Measurements from ENCODE around the gene EFNA3. TPM values are rescaled to one million over a fixed set of nuclear protein-coding genes. Genes with fewer than 3 reads are reported as not detected.

The EFNA3 gene
- polyA plus RNA-seq, 1 donor (not counting 4 experiments of a cell fraction or from before 2014, with no cell fraction given) = 4.4 TPM

DNA sequence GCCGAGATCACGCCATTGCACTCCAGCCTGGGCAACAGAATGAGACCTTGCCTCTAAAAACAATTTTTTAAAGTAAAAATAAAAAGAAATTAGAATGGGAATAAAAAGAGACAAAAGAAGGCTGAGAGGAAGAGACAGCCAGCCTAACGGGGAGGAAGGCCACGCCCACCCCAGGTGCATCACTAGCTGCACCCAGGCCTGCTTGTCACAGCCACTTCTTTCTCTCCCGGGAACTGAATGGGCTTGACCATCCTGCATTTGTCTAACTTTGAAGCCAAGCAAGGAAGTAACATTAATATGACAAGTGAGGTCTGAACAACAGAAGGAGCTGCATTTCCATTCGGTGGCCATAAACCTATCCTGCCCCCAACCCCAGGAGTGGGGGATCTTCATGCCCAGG, 28.2 kb downstream of the EFNA3 start:
- no peak overlapping the region for H3K27ac ChIP-seq (ENCODE audit: control insufficient read depth, insufficient read depth, low read length)
- H3K36me3 ChIP-seq (ENCODE audit: control insufficient read depth in 2 of 2, extremely low read depth in 1 of 2, insufficient read depth in 2 of 2, low read length in 2 of 2) = no peaks in the 10 kb centered on the region
- no peak overlapping the region for H3K4me2 ChIP-seq (ENCODE audit: control insufficient read depth, extremely low read depth, insufficient read depth, low read depth, low read length)
- DNase-seq (ENCODE audit: low read depth, low spot score) = no peak
- no peak overlapping the region for H2AFZ ChIP-seq (ENCODE audit: control insufficient read depth, low read length)
- no peaks in the 10 kb centered on the region for H3K9me1 ChIP-seq (ENCODE audit: control insufficient read depth, extremely low read depth, insufficient read depth, low read length)
- TF ChIP-seq, protein P1, sequence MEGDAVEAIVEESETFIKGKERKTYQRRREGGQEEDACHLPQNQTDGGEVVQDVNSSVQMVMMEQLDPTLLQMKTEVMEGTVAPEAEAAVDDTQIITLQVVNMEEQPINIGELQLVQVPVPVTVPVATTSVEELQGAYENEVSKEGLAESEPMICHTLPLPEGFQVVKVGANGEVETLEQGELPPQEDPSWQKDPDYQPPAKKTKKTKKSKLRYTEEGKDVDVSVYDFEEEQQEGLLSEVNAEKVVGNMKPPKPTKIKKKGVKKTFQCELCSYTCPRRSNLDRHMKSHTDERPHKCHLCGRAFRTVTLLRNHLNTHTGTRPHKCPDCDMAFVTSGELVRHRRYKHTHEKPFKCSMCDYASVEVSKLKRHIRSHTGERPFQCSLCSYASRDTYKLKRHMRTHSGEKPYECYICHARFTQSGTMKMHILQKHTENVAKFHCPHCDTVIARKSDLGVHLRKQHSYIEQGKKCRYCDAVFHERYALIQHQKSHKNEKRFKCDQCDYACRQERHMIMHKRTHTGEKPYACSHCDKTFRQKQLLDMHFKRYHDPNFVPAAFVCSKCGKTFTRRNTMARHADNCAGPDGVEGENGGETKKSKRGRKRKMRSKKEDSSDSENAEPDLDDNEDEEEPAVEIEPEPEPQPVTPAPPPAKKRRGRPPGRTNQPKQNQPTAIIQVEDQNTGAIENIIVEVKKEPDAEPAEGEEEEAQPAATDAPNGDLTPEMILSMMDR (optimal IDR thresholded peaks at IDR 0.05 in 1 of 3, IDR thresholded peaks at IDR 0.05 in 1 of 3, conservative IDR thresholded peaks at IDR 0.05 in 1 of 3; ENCODE audit: extremely low read depth in 1 of 3, insufficient read depth in 2 of 3, low read length in 3 of 3) = no peak
- TF ChIP-seq EZH2 (IDR thresholded peaks at IDR 0.05; ENCODE audit: low read length) = no peak
- H3K4me1 ChIP-seq (ENCODE audit: control insufficient read depth, extremely low read depth, insufficient read depth, low read length) = no peaks in the 10 kb centered on the region
- H3K79me2 ChIP-seq (ENCODE audit: control insufficient read depth, insufficient read depth, low read length) = no peaks in the 10 kb centered on the region
- dilution Hi-C loops (cut with MboI; ENCODE audit: extremely low pct_ligation_motif_present, low sequenced_read_pairs) = no loop called here
- FAIRE-seq = no peak
- H4K20me1 ChIP-seq (ENCODE audit: control insufficient read depth, extremely low read depth, insufficient read depth, low read length) = no peaks in the 10 kb centered on the region
- no peaks in the 10 kb centered on the region for H3K9me3 ChIP-seq (ENCODE audit: control insufficient read depth, low read depth, low read length)
- H3K9ac ChIP-seq (ENCODE audit: control insufficient read depth, extremely low read depth, insufficient read depth, low read length) = no peak overlapping the region
- H3K4me3 ChIP-seq (ENCODE audit: control insufficient read depth in 2 of 3, extremely low read depth in 1 of 3, insufficient read depth in 2 of 3, low read depth in 1 of 3, low read length in 3 of 3) = no peak overlapping the region
- H3K27me3 ChIP-seq (ENCODE audit: control insufficient read depth, extremely low read depth, insufficient read depth, low read length) = no peaks in the 10 kb centered on the region

DNA sequence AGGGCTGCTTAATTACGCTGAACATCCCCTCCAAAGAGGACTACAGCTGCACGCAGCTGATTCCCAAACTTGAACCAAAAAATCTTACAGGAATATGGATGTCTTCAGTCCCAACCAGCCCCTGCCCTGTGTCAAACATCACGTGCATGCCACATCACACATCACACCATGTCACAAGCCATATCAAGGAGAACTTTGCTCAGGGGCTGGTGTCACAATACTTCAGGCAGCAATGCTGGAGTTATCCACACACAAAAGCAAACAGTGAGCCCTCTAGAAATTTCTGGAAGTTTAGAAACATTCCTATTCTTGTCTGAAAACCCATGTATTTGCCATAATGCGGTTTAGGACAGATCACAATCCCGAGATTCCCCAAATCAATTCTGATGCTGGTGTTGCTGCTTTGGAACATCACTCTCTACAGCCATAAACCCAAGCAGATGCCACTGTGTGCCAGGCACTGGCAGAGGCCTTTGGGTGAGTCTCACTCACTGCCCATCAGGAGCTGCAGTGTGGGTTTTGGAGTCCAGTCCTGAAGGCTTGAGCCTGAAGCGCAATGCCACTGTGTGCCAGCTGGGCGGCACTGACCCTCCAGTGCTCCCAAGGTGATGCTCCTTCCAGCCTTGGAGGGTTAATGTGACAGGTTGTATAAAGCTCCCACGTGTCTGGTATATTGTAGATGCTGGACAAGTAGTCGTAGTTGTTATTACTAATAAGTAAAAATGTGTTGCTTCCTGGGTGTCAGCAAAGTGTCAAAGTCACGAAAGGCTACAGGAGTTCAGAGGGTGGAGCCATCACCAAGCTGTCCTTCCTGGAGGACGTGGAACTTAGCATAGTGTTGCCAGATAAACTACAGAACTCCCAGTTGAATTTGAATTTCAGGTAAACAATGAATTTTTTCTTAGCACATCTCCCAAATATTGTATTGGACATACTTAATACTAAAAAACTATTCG, 28.9 kb downstream of the EFNA3 start:
- dilution Hi-C loops (cut with MboI; ENCODE audit: extremely low pct_ligation_motif_present, low sequenced_read_pairs) = no loop called here
- no peak overlapping the region for H3K4me2 ChIP-seq (ENCODE audit: control insufficient read depth, extremely low read depth, insufficient read depth, low read depth, low read length)
- no peaks in the 10 kb centered on the region for H3K4me1 ChIP-seq (ENCODE audit: control insufficient read depth, extremely low read depth, insufficient read depth, low read length)
- no peak overlapping the region for H3K27ac ChIP-seq (ENCODE audit: control insufficient read depth, insufficient read depth, low read length)
- no peaks in the 10 kb centered on the region for H3K36me3 ChIP-seq (ENCODE audit: control insufficient read depth in 2 of 2, extremely low read depth in 1 of 2, insufficient read depth in 2 of 2, low read length in 2 of 2)
- H3K9ac ChIP-seq (ENCODE audit: control insufficient read depth, extremely low read depth, insufficient read depth, low read length) = no peak overlapping the region
- H4K20me1 ChIP-seq (ENCODE audit: control insufficient read depth, extremely low read depth, insufficient read depth, low read length) = no peaks in the 10 kb centered on the region
- H3K27me3 ChIP-seq (ENCODE audit: control insufficient read depth, extremely low read depth, insufficient read depth, low read length) = no peaks in the 10 kb centered on the region
- no peak overlapping the region for H2AFZ ChIP-seq (ENCODE audit: control insufficient read depth, low read length)
- DNase-seq (ENCODE audit: low read depth, low spot score) (no peak), FAIRE-seq (no peak)
- H3K9me1 ChIP-seq (ENCODE audit: control insufficient read depth, extremely low read depth, insufficient read depth, low read length) = no peaks in the 10 kb centered on the region
- H3K9me3 ChIP-seq (ENCODE audit: control insufficient read depth, low read depth, low read length) = no peaks in the 10 kb centered on the region
- TF ChIP-seq, protein P1 (optimal IDR thresholded peaks at IDR 0.05 in 1 of 3, IDR thresholded peaks at IDR 0.05 in 1 of 3, conservative IDR thresholded peaks at IDR 0.05 in 1 of 3; ENCODE audit: extremely low read depth in 1 of 3, insufficient read depth in 2 of 3, low read length in 3 of 3) = no peak
- no peak for TF ChIP-seq EZH2 (IDR thresholded peaks at IDR 0.05; ENCODE audit: low read length)
- H3K79me2 ChIP-seq (ENCODE audit: control insufficient read depth, insufficient read depth, low read length) = no peaks in the 10 kb centered on the region
- no peak overlapping the region for H3K4me3 ChIP-seq (ENCODE audit: control insufficient read depth in 2 of 3, extremely low read depth in 1 of 3, insufficient read depth in 2 of 3, low read depth in 1 of 3, low read length in 3 of 3)

Data from keratinocyte (primary cell).